ENCODE data around the gene NTSR1.

Gene NTSR1

GRCh38 chr20:62714006-62714405 lies 5.4 kb downstream of the NTSR1 start:
- Histone ChIP-seq H3K27ac (ENCODE audit: low read depth, low read length) (no peak overlapping the region), H3K4me1 (ENCODE audit: control insufficient read depth, low read length) (no peaks in the 10 kb centered on the region), H3K36me3 (ENCODE audit: control insufficient read depth, low read length) (no peaks in the 10 kb centered on the region), H3K4me3 (ENCODE audit: low read length) (no peak overlapping the region), H4K20me1 (ENCODE audit: control insufficient read depth, insufficient read depth, low read depth, low read length) (no peaks in the 10 kb centered on the region), H3K9me3 (ENCODE audit: control insufficient read depth, insufficient read depth, low read length) (no peaks in the 10 kb centered on the region), H3F3A (ENCODE audit: control insufficient read depth, insufficient read depth) (no peaks in the 10 kb centered on the region), H3K4me2 (ENCODE audit: low read length) (no peak overlapping the region), H3K79me2 (ENCODE audit: control insufficient read depth, low read length) (no peaks in the 10 kb centered on the region), H3K27me3 (ENCODE audit: control insufficient read depth, low read length) (no peaks in the 10 kb centered on the region), H3K9me2 (replicated peaks; ENCODE audit: control insufficient read depth, low read length) (no peaks in the 10 kb centered on the region)
- TF ChIP-seq EZH2phosphoT487 (IDR thresholded peaks at IDR 0.05; ENCODE audit: borderline replicate concordance, low read length) = no peak
- no peak for TF ChIP-seq CTCF (IDR thresholded peaks at IDR 0.05; ENCODE audit: low read depth, low read length, poor library complexity, severe bottlenecking)

GRCh38 chr20:62714799-62715198 lies 6.2 kb downstream of the NTSR1 start:
- no peaks in the 10 kb centered on the region for H3K9me2 ChIP-seq (replicated peaks; ENCODE audit: control insufficient read depth, low read length)
- H3K4me1 ChIP-seq (ENCODE audit: control insufficient read depth, low read length) = no peaks in the 10 kb centered on the region
- TF ChIP-seq EZH2phosphoT487 (IDR thresholded peaks at IDR 0.05; ENCODE audit: borderline replicate concordance, low read length) (no peak), CTCF (IDR thresholded peaks at IDR 0.05; ENCODE audit: low read depth, low read length, poor library complexity, severe bottlenecking) (no peak)
- no peaks in the 10 kb centered on the region for H3K9me3 ChIP-seq (ENCODE audit: control insufficient read depth, insufficient read depth, low read length)
- no peak overlapping the region for H3K4me2 ChIP-seq (ENCODE audit: low read length)
- H3K36me3 ChIP-seq (ENCODE audit: control insufficient read depth, low read length) = no peaks in the 10 kb centered on the region
- no peaks in the 10 kb centered on the region for H3K27me3 ChIP-seq (ENCODE audit: control insufficient read depth, low read length)
- H3K4me3 ChIP-seq (ENCODE audit: low read length) = no peak overlapping the region
- no peaks in the 10 kb centered on the region for H3K79me2 ChIP-seq (ENCODE audit: control insufficient read depth, low read length)
- H3K27ac ChIP-seq (ENCODE audit: low read depth, low read length) = no peak overlapping the region
- no peaks in the 10 kb centered on the region for H3F3A ChIP-seq (ENCODE audit: control insufficient read depth, insufficient read depth)
- H4K20me1 ChIP-seq (ENCODE audit: control insufficient read depth, insufficient read depth, low read depth, low read length) = no peaks in the 10 kb centered on the region

- Histone ChIP-seq H3K36me3 (ENCODE audit: control insufficient read depth, low read length) (no peaks in the 10 kb centered on the region), H3K4me1 (ENCODE audit: control insufficient read depth, low read length) (no peaks in the 10 kb centered on the region), H3K9me2 (replicated peaks; ENCODE audit: control insufficient read depth, low read length) (no peaks in the 10 kb centered on the region), H3F3A (ENCODE audit: control insufficient read depth, insufficient read depth) (no peaks in the 10 kb centered on the region), H3K27ac (ENCODE audit: low read depth, low read length) (no peak overlapping the region), H3K79me2 (ENCODE audit: control insufficient read depth, low read length) (no peaks in the 10 kb centered on the region), H3K27me3 (ENCODE audit: control insufficient read depth, low read length) (no peaks in the 10 kb centered on the region), H3K9me3 (ENCODE audit: control insufficient read depth, insufficient read depth, low read length) (no peaks in the 10 kb centered on the region), H3K4me2 (ENCODE audit: low read length) (no peak overlapping the region), H3K4me3 (ENCODE audit: low read length) (no peak overlapping the region), H4K20me1 (ENCODE audit: control insufficient read depth, insufficient read depth, low read depth, low read length) (no peaks in the 10 kb centered on the region)
- TF ChIP-seq EZH2phosphoT487 (IDR thresholded peaks at IDR 0.05; ENCODE audit: borderline replicate concordance, low read length) = no peak
- no peak for TF ChIP-seq CTCF (IDR thresholded peaks at IDR 0.05; ENCODE audit: low read depth, low read length, poor library complexity, severe bottlenecking)
These were observed 6.6 kb downstream of the NTSR1 start for GRCh38 chr20:62715201-62715600.

All from DOHH2 (cell line).